ENCODE data around the gene SCAF11.

The SCAF11 gene

DNA sequence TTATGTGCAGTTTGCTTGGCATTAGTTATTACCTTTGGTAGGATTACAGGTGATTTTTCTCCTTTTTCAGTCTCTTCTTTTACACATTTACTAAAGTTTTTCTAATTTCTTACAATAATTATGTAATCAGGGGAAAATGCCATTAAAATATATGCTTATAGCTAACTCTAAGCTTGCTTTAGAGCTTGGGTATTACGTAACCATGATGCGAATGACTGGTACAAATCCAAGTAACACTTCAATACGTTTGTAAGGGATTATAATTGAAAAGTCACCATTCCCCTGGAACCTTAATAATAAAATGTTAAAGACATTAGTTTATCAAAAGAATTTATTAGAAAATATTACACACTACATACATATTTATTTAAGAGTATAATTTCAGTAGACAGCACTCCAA is 71.6 kb downstream of the SCAF11 start:
- Histone ChIP-seq H3K36me3 (ENCODE audit: control insufficient read depth in 2 of 2, insufficient read depth in 2 of 2, low read length in 2 of 2) (peaks cover 4 to 15% of the 10 kb centered on the region in 2 donors), H3K4me1 (ENCODE audit: control insufficient read depth, insufficient read depth, low read length) (no peaks in the 10 kb centered on the region), H3K27me3 (ENCODE audit: control insufficient read depth in 1 of 2, insufficient read depth in 2 of 2, low read length in 2 of 2) (no peaks in the 10 kb centered on the region)

GRCh38 chr12:45915405-45915804 is 75.0 kb downstream of the SCAF11 start:
- no peaks in the 10 kb centered on the region for H3K4me1 ChIP-seq (ENCODE audit: control insufficient read depth, insufficient read depth, low read length)
- H3K4me3 ChIP-seq (ENCODE audit: low read length in 2 of 2), result no peak overlapping the region
- H3K9me3 ChIP-seq (ENCODE audit: control insufficient read depth in 2 of 2, low read length in 2 of 2), result no peaks in the 10 kb centered on the region
- no peaks in the 10 kb centered on the region for H3K27me3 ChIP-seq (ENCODE audit: control insufficient read depth in 1 of 2, insufficient read depth in 2 of 2, low read length in 2 of 2)
- no peaks in the 10 kb centered on the region for H3K36me3 ChIP-seq (ENCODE audit: control insufficient read depth in 2 of 2, insufficient read depth in 2 of 2, low read length in 2 of 2)
- H3K27ac ChIP-seq (ENCODE audit: low read length), result no peak overlapping the region
- no peak overlapping the region for H3K9ac ChIP-seq (ENCODE audit: low read length in 2 of 2)

More for the DNA sequence above, 71.6 kb downstream of the SCAF11 start:
- Histone ChIP-seq H3K27ac (ENCODE audit: low read length) (no peak overlapping the region), H3K9ac (ENCODE audit: low read length in 2 of 2) (no peak overlapping the region), H3K4me3 (ENCODE audit: low read length in 2 of 2) (no peak overlapping the region), H3K9me3 (ENCODE audit: control insufficient read depth in 2 of 2, low read length in 2 of 2) (no peaks in the 10 kb centered on the region)

DNA sequence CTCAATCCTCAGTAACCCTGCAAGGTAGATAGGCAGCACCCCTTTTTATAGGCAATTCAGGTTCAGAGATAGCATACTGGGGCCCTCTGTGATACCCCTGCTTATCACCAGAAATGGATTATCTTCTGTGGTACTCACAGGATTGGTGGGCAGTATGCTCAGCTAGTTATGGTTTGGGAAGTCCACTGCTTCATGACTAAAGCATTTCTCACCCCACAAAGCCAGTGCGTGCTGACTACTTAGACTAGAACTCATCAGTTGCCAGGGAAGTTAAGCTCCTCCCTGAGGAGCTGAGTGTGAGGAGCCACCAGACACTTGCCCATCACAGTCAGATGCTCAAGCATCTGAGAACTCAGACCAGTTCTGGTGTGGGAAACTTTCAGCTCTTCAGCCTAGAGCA is 76.3 kb downstream of the SCAF11 start:
- H3K27me3 ChIP-seq (ENCODE audit: control insufficient read depth in 1 of 2, insufficient read depth in 2 of 2, low read length in 2 of 2), result no peaks in the 10 kb centered on the region
- H3K27ac ChIP-seq (ENCODE audit: low read length), result no peak overlapping the region
- H3K9me3 ChIP-seq (ENCODE audit: control insufficient read depth in 2 of 2, low read length in 2 of 2), result no peaks in the 10 kb centered on the region
- H3K4me1 ChIP-seq (ENCODE audit: control insufficient read depth, insufficient read depth, low read length), result peaks cover 7% of the 10 kb centered on the region
- H3K4me3 ChIP-seq (ENCODE audit: low read length in 2 of 2), result no peak overlapping the region
- H3K9ac ChIP-seq (ENCODE audit: low read length in 2 of 2), result no peak overlapping the region
- no peaks in the 10 kb centered on the region for H3K36me3 ChIP-seq (ENCODE audit: control insufficient read depth in 2 of 2, insufficient read depth in 2 of 2, low read length in 2 of 2)

DNA sequence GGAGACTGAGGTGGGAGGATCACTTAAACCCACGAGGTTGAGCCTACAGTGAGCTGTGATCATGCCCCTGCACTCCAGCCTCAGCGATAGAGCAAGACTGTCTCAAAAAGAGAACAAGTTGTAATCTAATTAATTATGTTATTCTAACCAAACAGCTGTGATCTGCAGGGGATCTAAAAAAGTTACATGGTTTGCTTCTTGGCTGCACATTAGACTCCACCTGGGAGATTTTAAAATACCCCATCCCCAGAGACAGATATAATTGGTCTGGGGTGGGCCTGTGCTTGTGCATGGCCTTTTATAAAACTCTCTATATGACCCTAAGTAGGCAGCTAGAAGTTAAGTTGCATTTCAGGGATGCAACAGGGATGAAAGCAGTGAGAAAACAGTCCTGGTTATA is 76.7 kb downstream of the SCAF11 start:
- Histone ChIP-seq H3K9me3 (ENCODE audit: control insufficient read depth in 2 of 2, low read length in 2 of 2) (no peaks in the 10 kb centered on the region), H3K9ac (ENCODE audit: low read length in 2 of 2) (no peak overlapping the region), H3K27me3 (ENCODE audit: control insufficient read depth in 1 of 2, insufficient read depth in 2 of 2, low read length in 2 of 2) (no peaks in the 10 kb centered on the region), H3K4me1 (ENCODE audit: control insufficient read depth, insufficient read depth, low read length) (peaks cover 10% of the 10 kb centered on the region), H3K27ac (ENCODE audit: low read length) (no peak overlapping the region), H3K4me3 (ENCODE audit: low read length in 2 of 2) (no peak overlapping the region), H3K36me3 (ENCODE audit: control insufficient read depth in 2 of 2, insufficient read depth in 2 of 2, low read length in 2 of 2) (no peaks in the 10 kb centered on the region)

DNA sequence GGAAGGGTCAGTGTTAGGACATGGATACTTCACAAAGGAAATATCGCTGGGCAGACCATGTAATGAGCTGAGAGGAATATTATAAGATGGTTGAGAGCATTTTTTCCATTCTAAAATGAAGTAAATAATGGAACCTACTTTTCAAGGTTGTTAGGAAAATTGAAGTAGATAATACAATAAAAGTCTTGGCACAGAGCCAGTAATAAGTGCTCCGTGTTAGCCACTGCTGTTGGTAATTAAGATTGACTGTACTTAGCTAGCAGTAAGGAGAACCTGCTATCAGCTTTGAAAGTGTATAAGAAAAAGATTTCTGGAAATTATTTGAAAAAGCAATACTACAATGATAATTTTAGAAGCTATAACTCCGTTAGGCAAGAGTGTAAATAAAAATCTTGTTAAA is 77.6 kb downstream of the SCAF11 start:
- no peaks in the 10 kb centered on the region for H3K36me3 ChIP-seq (ENCODE audit: control insufficient read depth in 2 of 2, insufficient read depth in 2 of 2, low read length in 2 of 2)
- H3K4me1 ChIP-seq (ENCODE audit: control insufficient read depth, insufficient read depth, low read length), result peaks cover 10% of the 10 kb centered on the region
- no peak overlapping the region for H3K9ac ChIP-seq (ENCODE audit: low read length in 2 of 2)
- no peak overlapping the region for H3K4me3 ChIP-seq (ENCODE audit: low read length in 2 of 2)
- H3K27ac ChIP-seq (ENCODE audit: low read length), result no peak overlapping the region
- H3K27me3 ChIP-seq (ENCODE audit: control insufficient read depth in 1 of 2, insufficient read depth in 2 of 2, low read length in 2 of 2), result no peaks in the 10 kb centered on the region
- H3K9me3 ChIP-seq (ENCODE audit: control insufficient read depth in 2 of 2, low read length in 2 of 2), result no peaks in the 10 kb centered on the region

- Histone ChIP-seq H3K36me3 (ENCODE audit: control insufficient read depth in 2 of 2, insufficient read depth in 2 of 2, low read length in 2 of 2) (peaks cover 0 to 2% of the 10 kb centered on the region in 2 donors), H3K4me1 (ENCODE audit: control insufficient read depth, insufficient read depth, low read length) (peaks cover 10% of the 10 kb centered on the region), H3K9ac (ENCODE audit: low read length in 2 of 2) (no peak overlapping the region), H3K4me3 (ENCODE audit: low read length in 2 of 2) (no peak overlapping the region), H3K27me3 (ENCODE audit: control insufficient read depth in 1 of 2, insufficient read depth in 2 of 2, low read length in 2 of 2) (no peaks in the 10 kb centered on the region), H3K9me3 (ENCODE audit: control insufficient read depth in 2 of 2, low read length in 2 of 2) (no peaks in the 10 kb centered on the region), H3K27ac (ENCODE audit: low read length) (no peak overlapping the region)
These were observed 81.2 kb downstream of the SCAF11 start for GRCh38 chr12:45909041-45909713.

DNA sequence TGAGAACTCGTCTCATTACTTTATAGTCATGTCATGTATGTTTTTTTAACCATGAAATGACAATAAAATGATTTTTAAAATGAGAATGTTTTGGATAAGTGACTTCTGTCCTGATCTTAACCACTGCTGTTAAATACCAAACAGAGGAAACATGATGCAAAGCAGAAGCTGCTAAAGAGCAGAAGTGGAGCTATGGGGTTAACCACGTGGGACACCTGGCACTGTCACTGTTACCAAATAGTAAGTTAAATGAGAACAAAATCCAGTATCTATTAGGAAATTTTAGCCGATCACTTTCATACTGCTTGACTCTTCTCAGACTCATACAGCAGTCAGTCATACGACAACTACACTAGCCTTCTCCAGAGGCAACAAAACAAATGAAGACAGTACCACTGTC is 82.4 kb downstream of the SCAF11 start:
- no peak overlapping the region for H3K4me3 ChIP-seq (ENCODE audit: low read length in 2 of 2)
- no peak overlapping the region for H3K9ac ChIP-seq (ENCODE audit: low read length in 2 of 2)
- H3K27me3 ChIP-seq (ENCODE audit: control insufficient read depth in 1 of 2, insufficient read depth in 2 of 2, low read length in 2 of 2), result no peaks in the 10 kb centered on the region
- peaks cover 10% of the 10 kb centered on the region for H3K4me1 ChIP-seq (ENCODE audit: control insufficient read depth, insufficient read depth, low read length)
- H3K9me3 ChIP-seq (ENCODE audit: control insufficient read depth in 2 of 2, low read length in 2 of 2), result no peaks in the 10 kb centered on the region
- H3K36me3 ChIP-seq (ENCODE audit: control insufficient read depth in 2 of 2, insufficient read depth in 2 of 2, low read length in 2 of 2), result peaks cover 0 to 2% of the 10 kb centered on the region in 2 donors
- no peak overlapping the region for H3K27ac ChIP-seq (ENCODE audit: low read length)

GRCh38 chr12:45898094-45898493 is 92.3 kb downstream of the SCAF11 start:
- Histone ChIP-seq H3K9me3 (ENCODE audit: control insufficient read depth in 2 of 2, low read length in 2 of 2) (no peaks in the 10 kb centered on the region), H3K4me1 (ENCODE audit: control insufficient read depth, insufficient read depth, low read length) (no peaks in the 10 kb centered on the region), H3K4me3 (ENCODE audit: low read length in 2 of 2) (no peak overlapping the region), H3K36me3 (ENCODE audit: control insufficient read depth in 2 of 2, insufficient read depth in 2 of 2, low read length in 2 of 2) (peaks cover 11 to 39% of the 10 kb centered on the region in 2 donors), H3K27me3 (ENCODE audit: control insufficient read depth in 1 of 2, insufficient read depth in 2 of 2, low read length in 2 of 2) (no peaks in the 10 kb centered on the region), H3K9ac (ENCODE audit: low read length in 2 of 2) (no peak overlapping the region), H3K27ac (ENCODE audit: low read length) (no peak overlapping the region)

DNA sequence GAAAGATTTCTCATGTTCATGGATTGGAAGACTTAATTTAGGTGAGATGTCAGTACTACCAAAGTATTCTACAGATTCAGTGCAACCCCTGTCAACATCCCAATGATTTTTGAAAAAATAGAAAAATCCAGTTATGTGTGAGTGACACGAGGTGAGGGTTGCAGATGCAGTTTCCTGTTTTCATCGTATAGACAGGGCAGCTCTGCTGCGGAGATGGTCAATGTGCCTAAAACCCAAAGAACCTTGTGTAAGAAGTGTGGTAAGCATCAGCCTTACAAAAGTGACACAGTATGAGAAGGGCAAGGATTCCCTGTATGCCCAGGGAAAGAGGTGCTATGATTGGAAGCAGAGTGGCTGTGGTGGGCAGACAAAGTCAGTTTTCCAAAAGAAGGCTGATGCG is 94.4 kb downstream of the SCAF11 start:
- Histone ChIP-seq H3K27ac (ENCODE audit: low read length) (no peak overlapping the region), H3K9me3 (ENCODE audit: control insufficient read depth in 2 of 2, low read length in 2 of 2) (no peaks in the 10 kb centered on the region), H3K36me3 (ENCODE audit: control insufficient read depth in 2 of 2, insufficient read depth in 2 of 2, low read length in 2 of 2) (peaks cover 18 to 46% of the 10 kb centered on the region in 2 donors), H3K27me3 (ENCODE audit: control insufficient read depth in 1 of 2, insufficient read depth in 2 of 2, low read length in 2 of 2) (no peaks in the 10 kb centered on the region), H3K4me1 (ENCODE audit: control insufficient read depth, insufficient read depth, low read length) (no peaks in the 10 kb centered on the region), H3K4me3 (ENCODE audit: low read length in 2 of 2) (no peak overlapping the region), H3K9ac (ENCODE audit: low read length in 2 of 2) (no peak overlapping the region)

GRCh38 chr12:45893240-45893639 is 97.1 kb downstream of the SCAF11 start:
- no peaks in the 10 kb centered on the region for H3K27me3 ChIP-seq (ENCODE audit: control insufficient read depth in 1 of 2, insufficient read depth in 2 of 2, low read length in 2 of 2)
- H3K27ac ChIP-seq (ENCODE audit: low read length), result no peak overlapping the region
- H3K36me3 ChIP-seq (ENCODE audit: control insufficient read depth in 2 of 2, insufficient read depth in 2 of 2, low read length in 2 of 2), result peaks cover 19 to 36% of the 10 kb centered on the region in 2 donors
- no peaks in the 10 kb centered on the region for H3K9me3 ChIP-seq (ENCODE audit: control insufficient read depth in 2 of 2, low read length in 2 of 2)
- H3K4me3 ChIP-seq (ENCODE audit: low read length in 2 of 2), result no peak overlapping the region
- no peaks in the 10 kb centered on the region for H3K4me1 ChIP-seq (ENCODE audit: control insufficient read depth, insufficient read depth, low read length)
- no peak overlapping the region for H3K9ac ChIP-seq (ENCODE audit: low read length in 2 of 2)

DNA sequence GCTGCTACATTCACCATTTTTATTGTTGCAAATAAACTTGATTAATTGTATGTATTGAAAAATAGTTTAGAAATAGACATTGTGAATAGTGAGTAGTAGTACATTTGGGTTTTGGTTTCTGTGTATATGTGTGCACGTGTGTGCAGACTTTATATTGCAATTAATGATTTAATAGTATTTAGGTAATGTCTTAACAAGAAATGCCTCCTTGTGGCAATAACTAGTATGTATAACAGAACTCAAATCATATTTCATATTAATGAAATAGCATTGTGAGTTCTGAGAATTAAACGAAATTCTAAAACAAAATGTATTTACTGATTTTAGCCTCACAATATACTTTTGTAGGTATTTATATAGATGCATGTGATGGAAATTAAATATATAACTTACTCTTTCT is 100.1 kb downstream of the SCAF11 start:
- Histone ChIP-seq H3K4me3 (ENCODE audit: low read length in 2 of 2) (no peak overlapping the region), H3K9me3 (ENCODE audit: control insufficient read depth in 2 of 2, low read length in 2 of 2) (no peaks in the 10 kb centered on the region), H3K27me3 (ENCODE audit: control insufficient read depth in 1 of 2, insufficient read depth in 2 of 2, low read length in 2 of 2) (no peaks in the 10 kb centered on the region), H3K36me3 (ENCODE audit: control insufficient read depth in 2 of 2, insufficient read depth in 2 of 2, low read length in 2 of 2) (peaks cover 15 to 25% of the 10 kb centered on the region in 2 donors), H3K4me1 (ENCODE audit: control insufficient read depth, insufficient read depth, low read length) (no peaks in the 10 kb centered on the region), H3K27ac (ENCODE audit: low read length) (no peak overlapping the region), H3K9ac (ENCODE audit: low read length in 2 of 2) (no peak overlapping the region)

Data from stomach smooth muscle (tissue), 2 donors.